GM21737 (cell line): ENCODE measurements around the gene WFDC10A.
"Not testable (repeated sequence)": the region's sequence is repeated elsewhere in the genome, so short reads cannot be mapped to it uniquely, and the experiment has no call there.

Experiments used
- ATAC-seq: cut with Tn5 transposase; IDR thresholded peaks from one replicate; pipeline ENCODE4 v1.9.1; 2021; ENCODE audit warnings: mild to moderate bottlenecking, moderate library complexity; ENCODE audit not compliant: unreplicated experiment

Gene WFDC10A

GRCh38 chr20:45647441-45648050 is 18.0 kb downstream of the WFDC10A start:
- no peak for ATAC-seq

DNA sequence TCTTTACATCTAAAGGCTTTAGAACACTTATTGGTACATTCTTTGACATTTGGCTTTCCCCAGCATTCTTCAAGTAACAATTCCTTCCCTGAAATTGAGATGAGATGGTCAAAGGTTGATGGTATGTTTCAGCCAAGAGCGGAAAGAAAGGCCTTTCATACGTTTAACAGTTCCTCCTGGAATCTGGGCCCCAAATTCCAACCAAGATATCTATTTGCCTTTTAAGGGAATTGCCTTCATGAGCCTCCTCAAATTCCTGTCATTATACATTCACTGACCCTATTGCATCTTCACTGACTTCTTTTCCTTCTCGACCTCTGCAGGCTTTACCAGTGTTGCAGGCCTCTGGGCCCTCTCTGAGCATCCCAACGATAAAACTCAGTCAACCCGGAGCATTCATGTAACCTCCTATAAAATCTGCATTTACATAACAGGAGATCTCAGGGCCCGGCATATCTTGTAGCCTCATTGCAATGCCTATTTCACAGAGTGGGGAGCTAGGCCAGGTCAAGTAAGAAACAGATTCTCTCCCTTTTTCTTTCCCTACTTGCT is 19.8 kb downstream of the WFDC10A start:
- ATAC-seq = no peak

DNA sequence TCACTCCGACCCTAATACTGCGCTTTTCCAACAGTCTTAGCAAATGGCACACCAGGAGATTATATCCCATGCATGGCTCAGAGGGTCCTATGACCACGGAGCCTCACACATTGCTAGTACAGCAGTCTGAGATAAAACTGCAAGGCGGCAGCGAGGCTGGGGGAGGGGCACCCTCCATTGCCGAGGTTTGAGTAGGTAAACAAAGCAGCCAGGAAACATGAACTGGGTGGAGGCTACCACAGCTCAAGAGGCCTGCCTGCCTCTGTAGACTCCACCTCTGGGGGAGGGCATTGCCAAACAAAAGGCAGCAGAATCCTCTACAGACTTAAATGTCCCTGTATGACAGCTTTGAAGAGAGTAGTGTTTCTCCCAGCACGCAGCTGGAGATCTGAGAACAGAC is 22.2 kb downstream of the WFDC10A start:
- ATAC-seq = not testable (repeated sequence)

- not testable (repeated sequence) for ATAC-seq
Observed at GRCh38 chr20:45657038-45657437, 27.5 kb downstream of the WFDC10A start.

- ATAC-seq = no peak
Observed at GRCh38 chr20:45670139-45670538, 40.6 kb downstream of the WFDC10A start, which contains the start of gene WFDC11. WFDC11 (minus strand) TSS chr20:45670239; CDS start chr20:45650600, 19,639 bp downstream.

DNA sequence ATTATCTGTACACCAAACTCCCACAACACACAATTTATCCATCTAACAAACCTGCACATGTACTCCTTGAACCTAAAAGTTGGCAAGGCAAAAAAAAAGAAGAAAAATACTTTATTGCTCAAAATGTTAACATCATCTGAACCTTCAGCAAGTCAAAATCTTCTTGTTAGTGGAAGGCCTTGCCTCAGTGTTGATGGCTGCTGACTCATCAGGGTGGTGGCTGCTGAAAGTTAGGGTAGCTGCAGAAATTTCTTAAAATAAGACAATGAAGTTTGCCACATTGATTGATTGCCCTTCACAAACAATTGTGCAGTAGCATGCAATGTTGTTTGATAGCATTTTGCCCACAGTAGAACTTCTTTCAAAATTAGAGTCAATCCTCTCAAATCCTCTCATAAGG is 43.2 kb downstream of the WFDC10A start:
- ATAC-seq = no peak

GRCh38 chr20:45679650-45680049 is 50.1 kb downstream of the WFDC10A start:
- no peak for ATAC-seq
